ENCODE data around the gene PEMT.
A peak's percentile ranks its signal among the peaks of the same experiment; 100 is the strongest.

PEMT gene

GRCh38 chr17:17570798-17571716 lies 20.5 kb downstream of the PEMT start:
- no peak for DNase-seq (ENCODE audit: low spot score)

GRCh38 chr17:17570140-17570797 lies 21.2 kb downstream of the PEMT start:
- DNase-seq (ENCODE audit: low spot score): peak; percentile 58

GRCh38 chr17:17569691-17570090 lies 21.8 kb downstream of the PEMT start:
- DNase-seq (ENCODE audit: low spot score): no peak

GRCh38 chr17:17568772-17569195 lies 22.7 kb downstream of the PEMT start:
- peak; percentile 67 for DNase-seq (ENCODE audit: low spot score)

GRCh38 chr17:17567631-17568030 lies 23.9 kb downstream of the PEMT start:
- DNase-seq (ENCODE audit: low spot score): peak; percentile 84

GRCh38 chr17:17566896-17567513 lies 24.5 kb downstream of the PEMT start:
- DNase-seq (ENCODE audit: low spot score): no peak

GRCh38 chr17:17565471-17566339 lies 25.8 kb downstream of the PEMT start:
- DNase-seq (ENCODE audit: low spot score): no peak

GRCh38 chr17:17564896-17565295 lies 26.6 kb downstream of the PEMT start:
- no peak for DNase-seq (ENCODE audit: low spot score)

- DNase-seq (ENCODE audit: low spot score): no peak
Observed at GRCh38 chr17:17564323-17564722, 27.2 kb downstream of the PEMT start.

- no peak for DNase-seq (ENCODE audit: low spot score)
Observed at GRCh38 chr17:17563530-17563929, 28.0 kb downstream of the PEMT start.

GRCh38 chr17:17562146-17562511 lies 29.4 kb downstream of the PEMT start:
- no peak for DNase-seq (ENCODE audit: low spot score)

GRCh38 chr17:17561408-17562145 lies 29.9 kb downstream of the PEMT start:
- no peak for DNase-seq (ENCODE audit: low spot score)

- DNase-seq (ENCODE audit: low spot score): no peak
Observed at GRCh38 chr17:17560975-17561374, 30.5 kb downstream of the PEMT start.

- DNase-seq (ENCODE audit: low spot score): no peak
Observed at GRCh38 chr17:17560167-17560566, 31.3 kb downstream of the PEMT start.

- DNase-seq (ENCODE audit: low spot score): no peak
Observed at GRCh38 chr17:17559164-17559563, 32.3 kb downstream of the PEMT start.

GRCh38 chr17:17558431-17558830 lies 33.1 kb downstream of the PEMT start:
- no peak for DNase-seq (ENCODE audit: low spot score)

GRCh38 chr17:17557796-17558195 lies 33.7 kb downstream of the PEMT start:
- DNase-seq (ENCODE audit: low spot score): peak; percentile 72

GRCh38 chr17:17556671-17557070 lies 34.8 kb downstream of the PEMT start:
- DNase-seq (ENCODE audit: low spot score): no peak

GRCh38 chr17:17555906-17556305 lies 35.6 kb downstream of the PEMT start:
- DNase-seq (ENCODE audit: low spot score): no peak

- no peak for DNase-seq (ENCODE audit: low spot score)
Observed at GRCh38 chr17:17555151-17555550, 36.4 kb downstream of the PEMT start.

- DNase-seq (ENCODE audit: low spot score): no peak
Observed at GRCh38 chr17:17554266-17554665, 37.2 kb downstream of the PEMT start.

All from Ammon's horn (tissue), 1 donor.